Lower leg skin (tissue), 4 donors: ENCODE data around the gene SPECC1L. TPM values are rescaled to one million over a fixed set of nuclear protein-coding genes. Genes with fewer than 3 reads are reported as not detected.
A peak's percentile ranks its signal among the peaks of the same experiment; 100 is the strongest.
"Not testable (repeated sequence)": the region's sequence is repeated elsewhere in the genome, so short reads cannot be mapped to it uniquely, and the experiment has no call there.

ENCODE experiments used
- DNase-seq, 2 donors: peaks; one replicate each; pipeline ENCODE4 v3.0.0-alpha.2; 2019; ENCODE audit warnings: low spot score in 2 of 2
- H3K4me3 ChIP-seq: fragments of 200-600 bp; sonication (generic); 2 replicates; pipeline ENCODE4 v1.5.1; 2017; ENCODE audit warnings: mild to moderate bottlenecking, low read depth; ENCODE audit not compliant: poor library complexity, severe bottlenecking
- POLR2A ChIP-seq, 2 donors: fragments of 450-650 bp; IDR thresholded peaks; one replicate each; pipeline ENCODE4 v1.6.1; 2016 to 2017; ENCODE audit warnings: antibody characterized with exemption in 2 of 2, mild to moderate bottlenecking in 1 of 2, moderate library complexity in 1 of 2
- WGBS, 2 donors: methylation state at CpG; one replicate each; pipeline ENCODE4 v1.1.5; 2018; 5-methylcytosine and 5-hydroxymethylcytosine counted together
- intact Hi-C: fragments of 100-400 bp; cut with DNase I; formaldehyde crosslinking; loops from one replicate; pipeline ENCODE4 v1.15.0; 2023; ENCODE audit warnings: low total_unique reads
- total RNA-seq, 4 donors: library from RNA; depleted of rRNA; stranded (reverse); fragments of >200 nt; gene quantifications; one replicate each; pipeline ENCODE4 v1.1.0, GENCODE V29; 2016
- TF ChIP-seq, protein P1 (sequence below), 3 donors: fragments of 450-650 bp; IDR thresholded peaks; one replicate each; pipeline ENCODE4 v1.5.1; 2016; ENCODE audit warnings: antibody characterized with exemption in 3 of 3, mild to moderate bottlenecking in 3 of 3, moderate library complexity in 2 of 3

Gene SPECC1L
- total RNA-seq, 4 donors from 2014 or later = 17.6 to 30.6 (median 23.3) TPM

DNA sequence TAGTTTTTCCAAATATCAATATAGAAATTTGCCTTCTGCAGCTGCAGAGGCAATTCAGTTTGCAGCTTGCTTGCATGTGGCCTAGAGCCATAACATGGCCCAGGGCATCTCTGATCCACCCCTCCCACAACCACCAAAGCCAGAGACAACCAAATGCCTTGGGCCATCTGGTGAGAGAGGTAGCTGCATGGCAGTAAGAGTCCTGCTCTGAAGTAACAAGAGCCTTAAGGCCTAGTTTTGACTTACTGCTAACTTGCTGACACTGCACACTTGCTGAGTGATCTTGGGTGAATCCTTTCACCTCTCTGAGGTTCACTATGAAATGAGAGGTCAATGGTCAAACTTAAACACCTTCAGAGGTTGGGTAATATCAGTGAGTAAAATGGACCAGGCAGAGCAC is 4.9 kb upstream of the SPECC1L start:
- H3K4me3 ChIP-seq = no peak overlapping the region
- intact Hi-C loops = no loop called here
- DNase-seq = peak in 1 of 2 donors; percentile 20
- TF ChIP-seq POLR2A (IDR thresholded peaks at IDR 0.05) = no peak
- TF ChIP-seq, protein P1, sequence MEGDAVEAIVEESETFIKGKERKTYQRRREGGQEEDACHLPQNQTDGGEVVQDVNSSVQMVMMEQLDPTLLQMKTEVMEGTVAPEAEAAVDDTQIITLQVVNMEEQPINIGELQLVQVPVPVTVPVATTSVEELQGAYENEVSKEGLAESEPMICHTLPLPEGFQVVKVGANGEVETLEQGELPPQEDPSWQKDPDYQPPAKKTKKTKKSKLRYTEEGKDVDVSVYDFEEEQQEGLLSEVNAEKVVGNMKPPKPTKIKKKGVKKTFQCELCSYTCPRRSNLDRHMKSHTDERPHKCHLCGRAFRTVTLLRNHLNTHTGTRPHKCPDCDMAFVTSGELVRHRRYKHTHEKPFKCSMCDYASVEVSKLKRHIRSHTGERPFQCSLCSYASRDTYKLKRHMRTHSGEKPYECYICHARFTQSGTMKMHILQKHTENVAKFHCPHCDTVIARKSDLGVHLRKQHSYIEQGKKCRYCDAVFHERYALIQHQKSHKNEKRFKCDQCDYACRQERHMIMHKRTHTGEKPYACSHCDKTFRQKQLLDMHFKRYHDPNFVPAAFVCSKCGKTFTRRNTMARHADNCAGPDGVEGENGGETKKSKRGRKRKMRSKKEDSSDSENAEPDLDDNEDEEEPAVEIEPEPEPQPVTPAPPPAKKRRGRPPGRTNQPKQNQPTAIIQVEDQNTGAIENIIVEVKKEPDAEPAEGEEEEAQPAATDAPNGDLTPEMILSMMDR (IDR thresholded peaks at IDR 0.05) = no peak

DNA sequence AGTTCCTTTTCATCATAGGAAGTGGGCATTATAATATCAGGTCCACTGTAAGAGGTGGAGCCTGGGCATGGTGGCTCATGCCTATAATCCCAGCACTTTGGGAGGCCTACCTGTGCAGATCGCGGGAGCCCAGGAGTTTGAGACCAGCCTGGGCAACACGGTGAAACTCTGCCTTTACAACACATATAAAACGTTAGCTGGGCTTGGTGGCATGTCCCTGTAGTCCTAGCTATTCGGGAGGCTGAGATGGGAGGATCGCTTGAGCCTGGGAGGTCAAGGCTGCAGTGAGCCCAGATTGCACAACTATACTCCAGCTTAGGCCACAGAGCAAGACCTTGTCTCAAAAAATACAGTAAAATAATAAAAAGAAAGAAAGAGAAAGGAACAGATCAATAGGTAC is 4.1 kb upstream of the SPECC1L start:
- intact Hi-C loops, H3K4me3 ChIP-seq: not testable (repeated sequence)
- 88 to 94% methylated on average over 6 of the region's 6 CpGs for WGBS, 2 donors
- DNase-seq = peak in 1 of 2 donors; percentile 78

DNA sequence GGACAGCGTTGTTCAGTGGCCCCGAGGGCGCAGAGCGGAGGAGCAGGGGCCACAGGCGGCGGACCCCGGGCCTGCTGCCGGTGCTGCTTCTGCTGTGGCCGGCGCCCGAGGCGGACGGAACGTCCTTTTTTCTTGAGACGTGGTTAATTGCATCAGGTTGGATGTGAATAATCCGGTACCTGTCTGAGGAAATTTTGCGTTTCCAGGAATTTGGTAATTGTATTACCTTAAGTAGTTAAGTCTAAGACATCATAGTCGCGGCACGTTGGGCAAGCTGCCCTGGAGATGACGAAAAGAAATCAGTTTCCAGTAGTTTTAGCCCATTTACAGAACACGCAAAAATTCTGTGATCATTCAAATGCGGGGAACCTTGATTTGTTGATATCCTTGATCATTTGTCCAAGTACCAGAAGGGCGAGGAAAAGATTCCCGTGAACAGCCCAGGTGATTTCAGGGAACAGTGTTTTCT is 789 bp downstream of the SPECC1L start:
- no peak for TF ChIP-seq POLR2A (IDR thresholded peaks at IDR 0.05)
- TF ChIP-seq, protein P1 (IDR thresholded peaks at IDR 0.05) = no peak
- no peak for DNase-seq
- whole genome bisulfite sequencing, 2 donors = 0 to 2% methylated on average over 25 of the region's 25 CpGs
- intact Hi-C loops = no loop called here
- H3K4me3 ChIP-seq = peak overlapping the region; percentile 99

DNA sequence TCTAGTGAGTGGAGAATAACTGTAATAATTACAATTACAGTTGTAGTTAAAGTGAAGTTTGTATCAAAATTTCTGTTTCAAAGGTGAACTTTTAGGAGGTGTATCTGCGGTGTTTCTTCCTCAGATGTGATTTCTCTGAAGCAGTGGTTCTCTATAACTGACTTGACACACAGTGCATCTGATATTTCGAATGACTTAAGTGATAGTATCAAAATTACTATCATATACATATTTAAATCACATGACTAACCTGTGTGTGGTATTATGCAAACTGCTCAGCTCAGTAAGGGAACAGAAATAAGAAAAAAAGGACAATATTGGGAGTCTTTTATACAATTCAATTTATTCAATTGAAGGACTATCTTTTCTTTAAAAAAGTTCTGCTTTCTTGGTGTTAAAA is 2.4 kb downstream of the SPECC1L start:
- 71 to 80% methylated on average over 2 of the region's 2 CpGs for WGBS, 2 donors
- DNase-seq, H3K4me3 ChIP-seq, intact Hi-C loops: not testable (repeated sequence)

DNA sequence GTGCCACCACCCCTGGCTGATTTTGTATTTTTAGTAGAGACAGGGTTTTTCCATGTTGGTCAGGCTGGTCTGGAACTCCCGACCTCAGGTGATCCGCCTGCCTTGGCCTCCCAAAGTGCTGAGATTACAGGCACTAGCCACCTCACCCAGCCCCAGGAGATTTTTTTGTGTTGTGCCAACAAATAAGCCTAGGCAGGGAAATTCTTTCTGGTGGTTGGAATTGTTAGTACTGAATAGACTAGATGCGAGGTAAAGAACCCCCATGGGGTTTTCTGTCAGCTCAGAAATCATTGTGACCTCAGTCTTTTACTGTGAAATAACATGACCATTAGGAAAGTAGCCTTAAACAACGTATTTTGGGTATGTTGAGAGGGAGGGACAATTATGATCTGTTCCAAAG is 3.3 kb downstream of the SPECC1L start:
- intact Hi-C loops, DNase-seq, H3K4me3 ChIP-seq: not testable (repeated sequence)
- WGBS, 2 donors = 56 to 68% methylated on average over 4 of the region's 4 CpGs

DNA sequence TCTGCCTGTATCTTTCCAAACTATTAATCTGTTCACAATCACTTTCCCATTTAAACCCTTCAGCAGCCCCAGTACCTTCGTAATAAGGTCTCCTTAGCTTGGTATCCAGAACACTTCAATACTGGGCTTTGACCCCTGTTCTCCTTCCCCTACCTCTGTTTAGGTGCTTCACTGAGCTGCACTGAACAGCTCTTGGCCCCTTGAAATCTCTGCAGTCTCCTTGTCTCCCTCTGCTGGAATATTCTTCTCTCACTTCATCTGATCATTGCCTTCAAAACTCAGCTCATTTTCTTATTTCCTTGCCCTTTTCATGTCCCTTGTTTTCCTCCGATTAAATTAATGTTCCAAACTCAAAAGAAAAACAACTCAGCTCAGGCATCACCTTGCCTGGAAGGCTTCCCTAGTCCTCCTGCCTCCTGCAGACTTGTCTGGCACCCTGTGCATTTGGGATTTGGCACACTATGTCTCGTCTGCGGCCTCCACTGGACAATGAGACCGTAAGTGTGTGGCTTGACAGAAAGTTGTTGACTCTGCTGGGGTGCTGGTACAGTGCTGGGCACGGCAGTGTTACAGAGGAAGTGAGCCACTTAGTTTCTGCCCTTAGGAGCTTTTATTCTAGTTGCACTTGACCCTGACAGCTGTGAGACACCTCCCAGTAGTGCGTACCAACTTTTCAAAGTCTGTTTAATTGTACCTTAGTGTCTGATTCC is 4.2 kb downstream of the SPECC1L start:
- WGBS, 2 donors = 37 to 59% methylated on average over 6 to 7 of the region's 7 CpGs
- H3K4me3 ChIP-seq, DNase-seq, intact Hi-C loops: not testable (repeated sequence)

DNA sequence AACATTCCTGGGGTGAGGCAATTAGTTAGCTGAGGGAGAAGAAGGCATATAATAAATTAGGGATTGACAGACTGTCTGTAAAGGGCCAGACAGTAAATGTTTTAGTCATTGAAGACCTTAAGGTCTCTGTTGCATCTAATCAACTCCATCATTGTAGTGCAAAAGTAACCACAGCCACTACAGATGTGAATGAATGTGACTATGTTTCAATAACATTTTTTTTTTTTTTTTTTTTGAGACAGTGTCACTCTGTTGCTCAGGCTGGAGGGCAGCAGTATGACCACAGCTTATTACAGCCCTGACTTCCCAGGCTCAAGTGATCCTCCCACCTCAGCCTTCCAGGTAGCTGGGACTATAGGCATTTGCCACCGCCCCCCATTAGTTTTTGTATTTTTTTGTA is 9.7 kb downstream of the SPECC1L start:
- intact Hi-C loops, DNase-seq, H3K4me3 ChIP-seq: not testable (repeated sequence)
- WGBS, 2 donors = 100% methylated on average over 1 of the region's 1 CpG

DNA sequence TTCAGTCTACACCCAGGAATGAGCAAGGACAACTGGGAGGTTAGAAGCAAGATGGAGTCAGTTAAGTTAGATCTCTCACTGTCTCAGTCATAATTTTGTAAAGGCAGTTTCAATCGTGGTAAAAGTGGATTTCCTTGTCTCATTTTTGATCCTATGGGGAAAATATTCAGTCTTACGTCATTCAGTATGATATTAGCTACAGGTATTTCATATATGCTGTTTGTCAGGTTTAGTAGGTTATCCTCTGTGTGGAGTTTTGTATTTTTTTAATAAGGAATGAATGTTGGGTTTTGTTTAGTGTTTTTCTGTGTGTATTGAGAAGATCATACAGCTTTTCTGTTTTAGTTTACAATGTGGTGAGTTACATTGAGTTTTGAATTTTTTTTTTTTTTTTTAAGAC is 11.8 kb downstream of the SPECC1L start:
- H3K4me3 ChIP-seq = no peak overlapping the region
- TF ChIP-seq, protein P1 (IDR thresholded peaks at IDR 0.05) = no peak
- no peak for TF ChIP-seq POLR2A (IDR thresholded peaks at IDR 0.05)
- 59 to 68% methylated on average over 2 of the region's 2 CpGs for WGBS, 2 donors
- DNase-seq = no peak
- intact Hi-C loops = no loop called here
